HEK293 (cell line): ENCODE results near the gene MOB1A.
A peak's percentile ranks its signal among the peaks of the same experiment; 100 is the strongest.

Source experiments
- CTCF ChIA-PET: fragments of 350-600 bp; formaldehyde crosslinking; extraction: SDS; loops from one replicate; lab custom pipeline; 2021; ENCODE audit warnings: antibody characterized with exemption; lab: Yijun Ruan, JAX
- POLR2A ChIA-PET: fragments of 300-600 bp; formaldehyde crosslinking; extraction: SDS; loops from one replicate; lab custom pipeline; 2020; ENCODE audit warnings: antibody characterized with exemption, inconsistent platforms; lab: Yijun Ruan, JAX
- H3K27ac ChIP-seq: fragments of 200-500 bp; sonication (Bioruptor generic); 2 replicates; pipeline ENCODE4 v1.5.1; 2014; ENCODE audit warnings: low read depth, low read length, control low read depth, inconsistent platforms; ENCODE audit errors: extremely low read depth
- H3K36me3 ChIP-seq, 2 experiments: fragments of 200-500 bp in 1 of 2; sonication (Bioruptor generic) in 1 of 2; 1 replicate in 1 of 2; 2 replicates in 1 of 2; pipeline ENCODE4 v1.5.1; 2014 to 2017; ENCODE audit warnings: inconsistent platforms in 2 of 2, low read length in 2 of 2; ENCODE audit not compliant: control insufficient read depth in 2 of 2, insufficient read depth in 1 of 2
- H3K4me1 ChIP-seq: fragments of 200-500 bp; sonication (Bioruptor generic); 2 replicates; pipeline ENCODE4 v1.5.1; 2014; ENCODE audit warnings: mild to moderate bottlenecking, low read length, inconsistent platforms; ENCODE audit not compliant: control insufficient read depth, insufficient read depth
- H3K4me3 ChIP-seq: 2 replicates; pipeline ENCODE4 v1.5.1; 2011; ENCODE audit warnings: low read depth, mild to moderate bottlenecking, control low read depth, low read length, moderate library complexity
- H3K9me3 ChIP-seq: fragments of 200-500 bp; sonication (Bioruptor generic); 2 replicates; pipeline ENCODE4 v1.5.1; 2014; ENCODE audit warnings: low read depth, low read length, inconsistent platforms; ENCODE audit not compliant: control insufficient read depth, insufficient read depth
- HOXC10 ChIP-seq: sonication (generic); formaldehyde crosslinking; IDR thresholded peaks from 2 replicates; pipeline ENCODE4 v1.8.1; 2023; ENCODE audit warnings: mild to moderate bottlenecking, missing genetic modification reagents
- HOXD13 ChIP-seq: sonication (generic); formaldehyde crosslinking; IDR thresholded peaks from 2 replicates; pipeline ENCODE4 v1.8.0; 2022; ENCODE audit warnings: missing genetic modification reagents, borderline replicate concordance
- MZF1 ChIP-seq: fragments of 450-650 bp; formaldehyde crosslinking; IDR thresholded peaks from 2 replicates; pipeline ENCODE4 v1.5.1; 2017; ENCODE audit warnings: missing biosample characterization, missing genetic modification characterization, borderline replicate concordance
- PRDM10 ChIP-seq: fragments of 450-650 bp; formaldehyde crosslinking; IDR thresholded peaks from 2 replicates; pipeline ENCODE4 v1.5.1; 2016; ENCODE audit warnings: missing biosample characterization, missing genetic modification characterization
- REPIN1 ChIP-seq: fragments of 450-650 bp; formaldehyde crosslinking; IDR thresholded peaks from 2 replicates; pipeline ENCODE4 v1.5.1; 2017; ENCODE audit warnings: missing biosample characterization, missing genetic modification characterization, low read depth
- SP7 ChIP-seq: fragments of 450-650 bp; formaldehyde crosslinking; IDR thresholded peaks from 2 replicates; pipeline ENCODE4 v1.5.1; 2016; ENCODE audit warnings: missing biosample characterization, missing genetic modification characterization
- TRIM28 ChIP-seq: IDR thresholded peaks from 2 replicates; pipeline ENCODE4 v1.6.1; 2011; ENCODE audit warnings: low read length, control low read depth, borderline replicate concordance
- ZBTB10 ChIP-seq: fragments of 450-650 bp; formaldehyde crosslinking; IDR thresholded peaks from 2 replicates; pipeline ENCODE4 v1.5.1; 2016; ENCODE audit warnings: missing biosample characterization, missing genetic modification characterization
- ZFHX2 ChIP-seq: fragments of 450-650 bp; formaldehyde crosslinking; conservative IDR thresholded peaks from 2 replicates; pipeline ENCODE4 v1.5.1; 2016; ENCODE audit warnings: missing biosample characterization, missing genetic modification characterization
- ZNF157 ChIP-seq: fragments of 450-650 bp; formaldehyde crosslinking; IDR thresholded peaks from 2 replicates; pipeline ENCODE4 v1.5.1; 2016; ENCODE audit warnings: missing biosample characterization, missing genetic modification characterization
- ZNF175 ChIP-seq: fragments of 450-650 bp; formaldehyde crosslinking; IDR thresholded peaks from 2 replicates; pipeline ENCODE4 v1.5.1; 2016; ENCODE audit warnings: missing biosample characterization, missing genetic modification characterization
- ZNF214 ChIP-seq: fragments of 450-650 bp; formaldehyde crosslinking; IDR thresholded peaks from 2 replicates; pipeline ENCODE4 v1.5.1; 2017; ENCODE audit warnings: missing biosample characterization, mild to moderate bottlenecking, missing genetic modification characterization, borderline replicate concordance
- ZNF223 ChIP-seq: fragments of 450-650 bp; formaldehyde crosslinking; IDR thresholded peaks from 2 replicates; pipeline ENCODE4 v1.5.1; 2016; ENCODE audit warnings: missing biosample characterization, missing genetic modification characterization
- ZNF362 ChIP-seq: fragments of 450-650 bp; formaldehyde crosslinking; IDR thresholded peaks from 2 replicates; pipeline ENCODE4 v1.5.1; 2016; ENCODE audit warnings: missing biosample characterization, missing genetic modification characterization
- ZNF501 ChIP-seq: fragments of 450-650 bp; formaldehyde crosslinking; IDR thresholded peaks from 2 replicates; pipeline ENCODE4 v1.5.1; 2016; ENCODE audit warnings: missing biosample characterization, missing genetic modification characterization
- ZNF610 ChIP-seq: fragments of 450-650 bp; formaldehyde crosslinking; IDR thresholded peaks from 2 replicates; pipeline ENCODE4 v1.5.1; 2016; ENCODE audit warnings: missing biosample characterization, missing genetic modification characterization, borderline replicate concordance
- ZNF785 ChIP-seq: fragments of 450-650 bp; formaldehyde crosslinking; IDR thresholded peaks from 2 replicates; pipeline ENCODE4 v1.5.1; 2016; ENCODE audit warnings: missing biosample characterization, missing genetic modification characterization
- ZNF837 ChIP-seq: fragments of 450-650 bp; formaldehyde crosslinking; IDR thresholded peaks from 2 replicates; pipeline ENCODE4 v1.5.1; 2016; ENCODE audit warnings: missing biosample characterization, missing genetic modification characterization
- ZXDB ChIP-seq: fragments of 450-650 bp; formaldehyde crosslinking; IDR thresholded peaks from 2 replicates; pipeline ENCODE4 v1.5.1; 2016; ENCODE audit warnings: missing biosample characterization, missing genetic modification characterization
- TF ChIP-seq, protein P1 (sequence below): fragments of 450-650 bp; formaldehyde crosslinking; optimal IDR thresholded peaks from 2 replicates; pipeline ENCODE3; 2016; ENCODE audit warnings: missing biosample characterization, mild to moderate bottlenecking, missing genetic modification characterization
- TF ChIP-seq, protein P2 (sequence below): fragments of 450-650 bp; formaldehyde crosslinking; IDR thresholded peaks from 2 replicates; pipeline ENCODE4; 2016; ENCODE audit warnings: missing biosample characterization, missing genetic modification characterization
- TF ChIP-seq, protein P3 (sequence below): fragments of 450-650 bp; formaldehyde crosslinking; IDR thresholded peaks from 2 replicates; pipeline ENCODE4 v1.5.1; 2016; ENCODE audit warnings: missing biosample characterization, missing genetic modification characterization

MOB1A gene

DNA sequence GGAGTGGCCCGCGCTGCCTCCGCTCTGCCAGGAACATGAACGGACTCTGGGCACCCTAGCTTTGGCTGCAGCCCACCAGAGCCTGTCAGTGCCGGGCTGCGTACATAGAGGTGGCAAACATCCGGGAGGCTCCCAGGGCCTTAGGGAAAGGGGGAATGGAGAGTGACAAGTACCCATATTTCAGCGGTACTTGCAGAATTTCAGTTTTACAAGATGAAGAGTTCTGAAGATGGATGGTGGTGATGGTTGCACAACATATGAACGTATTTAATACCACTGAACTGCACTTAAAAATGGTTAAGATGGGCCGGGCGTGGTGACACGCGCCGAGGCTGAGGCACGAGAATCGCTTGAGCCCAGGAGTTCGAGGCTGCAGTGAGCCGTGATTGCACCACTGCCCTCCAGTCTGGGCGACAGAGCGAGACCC lies 20.6 kb upstream of the MOB1A start (continued):
- 0 out of 2 replicates have a peak, but pooled peaks have one; percentile 2 for TF ChIP-seq PRDM10 (tag by site-specific recombination)
- no peak for TF ChIP-seq ZNF214 (tag by site-specific recombination)
- TF ChIP-seq, protein P1, sequence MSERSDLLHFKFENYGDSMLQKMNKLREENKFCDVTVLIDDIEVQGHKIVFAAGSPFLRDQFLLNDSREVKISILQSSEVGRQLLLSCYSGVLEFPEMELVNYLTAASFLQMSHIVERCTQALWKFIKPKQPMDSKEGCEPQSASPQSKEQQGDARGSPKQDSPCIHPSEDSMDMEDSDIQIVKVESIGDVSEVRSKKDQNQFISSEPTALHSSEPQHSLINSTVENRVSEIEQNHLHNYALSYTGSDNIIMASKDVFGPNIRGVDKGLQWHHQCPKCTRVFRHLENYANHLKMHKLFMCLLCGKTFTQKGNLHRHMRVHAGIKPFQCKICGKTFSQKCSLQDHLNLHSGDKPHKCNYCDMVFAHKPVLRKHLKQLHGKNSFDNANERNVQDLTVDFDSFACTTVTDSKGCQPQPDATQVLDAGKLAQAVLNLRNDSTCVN = no peak
- 0 out of 2 replicates have a peak, but pooled peaks have one; percentile 33 for TF ChIP-seq ZFHX2
- TF ChIP-seq, protein P2, sequence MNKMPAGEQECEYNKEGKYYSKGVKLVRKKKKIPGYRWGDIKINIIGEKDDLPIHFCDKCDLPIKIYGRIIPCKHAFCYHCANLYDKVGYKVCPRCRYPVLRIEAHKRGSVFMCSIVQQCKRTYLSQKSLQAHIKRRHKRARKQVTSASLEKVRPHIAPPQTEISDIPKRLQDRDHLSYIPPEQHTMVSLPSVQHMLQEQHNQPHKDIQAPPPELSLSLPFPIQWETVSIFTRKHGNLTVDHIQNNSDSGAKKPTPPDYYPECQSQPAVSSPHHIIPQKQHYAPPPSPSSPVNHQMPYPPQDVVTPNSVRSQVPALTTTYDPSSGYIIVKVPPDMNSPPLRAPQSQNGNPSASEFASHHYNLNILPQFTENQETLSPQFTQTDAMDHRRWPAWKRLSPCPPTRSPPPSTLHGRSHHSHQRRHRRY (tag by site-specific recombination) = no peak
- TF ChIP-seq MZF1 (tag by site-specific recombination) = no peak
- TF ChIP-seq REPIN1 (tag by site-specific recombination) = no peak

- H3K36me3 ChIP-seq = peaks cover 6 to 8% of the 10 kb centered on the region in 2 experiments; a peak in 2 of 3 replicates
- peaks cover 8% of the 10 kb centered on the region; the same call in 1 of the 2 replicates for H3K4me1 ChIP-seq
- no peaks in the 10 kb centered on the region for H3K9me3 ChIP-seq
- H3K4me3 ChIP-seq = peak within 1 kb of the TSS; percentile 76
- peak within 1 kb of the TSS; percentile 97 for H3K27ac ChIP-seq
- CTCF ChIA-PET = interaction anchor here (0.6 to 2.4 kb wide), 8 partner anchors 13 to 1298 kb away, joined by 3 to 9 read pairs (median 3); partner anchors contain the start of genes MOB1A and STAMBP
- POLR2A ChIA-PET = interaction anchor here (0.6 to 4.4 kb wide), 21 partner anchors 9 to 461 kb away, joined by 3 to 52 read pairs (median 3); partner anchors contain the start of genes BOLA3, MOB1A, STAMBP and TPRKB
- peak; percentile 77; the same call in 1 of the 2 replicates for TF ChIP-seq SP7 (tag by site-specific recombination)
- 0 out of 2 replicates have a peak, but pooled peaks have one; percentile 25 for TF ChIP-seq ZNF785 (tag by site-specific recombination)
- no peak for TF ChIP-seq ZNF175 (tag by site-specific recombination)
- TF ChIP-seq ZNF223 (tag by site-specific recombination) = 0 out of 2 replicates have a peak, but pooled peaks have one; percentile 27
- TF ChIP-seq ZBTB10 = peak; percentile 32; the same call in 1 of the 2 replicates
- peak; percentile 47; the same call in 1 of the 2 replicates for TF ChIP-seq ZNF610 (tag by site-specific recombination)
- 0 out of 2 replicates have a peak, but pooled peaks have one; percentile 11 for TF ChIP-seq ZNF837
- peak; percentile 41; the same call in 1 of the 2 replicates for TF ChIP-seq HOXC10
- TF ChIP-seq TRIM28 = no peak
- peak; percentile 26; the same call in 1 of the 2 replicates for TF ChIP-seq ZNF362 (tag by site-specific recombination)
- TF ChIP-seq ZXDB (tag by site-specific recombination) = peak; percentile 75
- TF ChIP-seq, protein P3, sequence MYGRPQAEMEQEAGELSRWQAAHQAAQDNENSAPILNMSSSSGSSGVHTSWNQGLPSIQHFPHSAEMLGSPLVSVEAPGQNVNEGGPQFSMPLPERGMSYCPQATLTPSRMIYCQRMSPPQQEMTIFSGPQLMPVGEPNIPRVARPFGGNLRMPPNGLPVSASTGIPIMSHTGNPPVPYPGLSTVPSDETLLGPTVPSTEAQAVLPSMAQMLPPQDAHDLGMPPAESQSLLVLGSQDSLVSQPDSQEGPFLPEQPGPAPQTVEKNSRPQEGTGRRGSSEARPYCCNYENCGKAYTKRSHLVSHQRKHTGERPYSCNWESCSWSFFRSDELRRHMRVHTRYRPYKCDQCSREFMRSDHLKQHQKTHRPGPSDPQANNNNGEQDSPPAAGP (tag by site-specific recombination) = peak; percentile 73
- TF ChIP-seq ZNF501 (tag by site-specific recombination) = peak; percentile 93
- TF ChIP-seq ZNF157 (tag by site-specific recombination) = no peak
- peak; percentile 97 for TF ChIP-seq HOXD13 (CRISPR knock-in tag)
Observed at GRCh38 chr2:74198461-74199274, 20.0 kb upstream of the MOB1A start, which contains the start of gene MTHFD2. TSS of gene MTHFD2 (plus strand) at chr2:74198615. CDS start at chr2:74198642, 27 bp downstream.
